Body of pancreas (tissue), 4 donors: Measurements from ENCODE around the gene CLMN. TPM values are rescaled to one million over a fixed set of nuclear protein-coding genes. Genes with fewer than 3 reads are reported as not detected.

ENCODE experiments used
- ATAC-seq: fragments of 150-250 bp; one replicate; pipeline ENCODE4 v1.9.1; 2016
- DNase-seq, 4 donors: peaks; one replicate each; pipeline ENCODE4 v3.0.0-alpha.2; 2019
- H3K27ac ChIP-seq, 4 donors: fragments of 200-600 bp; sonication (generic); 1 replicate in 3 of 4; 2 replicates in 1 of 4; pipeline versions ENCODE4 v1.5.1 to v1.6.1; 2016 to 2019; ENCODE audit warnings: mild to moderate bottlenecking in 1 of 4, mixed read lengths in 1 of 4, moderate library complexity in 1 of 4
- H3K27me3 ChIP-seq, 2 donors: fragments of 200-600 bp; sonication (generic); one replicate each; pipeline ENCODE4 v1.6.0; 2016; ENCODE audit warnings: mild to moderate bottlenecking in 1 of 2
- H3K36me3 ChIP-seq, 2 donors: fragments of 200-600 bp; sonication (generic); replicated peaks in 1 of 2; 2 replicates each; pipeline ENCODE4 v1.5.1; 2016; ENCODE audit warnings: low read depth in 2 of 2; ENCODE audit not compliant: insufficient read depth in 1 of 2
- H3K4me1 ChIP-seq: fragments of 200-600 bp; sonication (generic); one replicate; pipeline ENCODE4 v1.6.0; 2016
- H3K4me3 ChIP-seq, 2 donors: fragments of 200-600 bp; sonication (generic); 1 replicate in 1 of 2; 2 replicates in 1 of 2; pipeline ENCODE4 v1.5.1; 2016 to 2019
- H3K9me3 ChIP-seq, 3 donors: fragments of 200-600 bp; sonication (generic); 1 replicate in 2 of 3; 2 replicates in 1 of 3; pipeline ENCODE4 v1.5.1; 2016
- POLR2A ChIP-seq, 3 donors: fragments of 450-650 bp; IDR thresholded peaks; one replicate each; pipeline ENCODE4 v1.6.1; 2016; ENCODE audit warnings: antibody characterized with exemption in 3 of 3, mild to moderate bottlenecking in 2 of 3
- WGBS, 2 donors: methylation state at CpG; one replicate each; pipeline ENCODE4 v1.1.5; 2017; 5-methylcytosine and 5-hydroxymethylcytosine counted together
- intact Hi-C: fragments of 100-400 bp; cut with DNase I; formaldehyde crosslinking; loops from one replicate; pipeline ENCODE4 v1.15.1; 2023
- total RNA-seq, 2 donors: library from RNA; depleted of rRNA; stranded (reverse); fragments of >200 nt; gene quantifications; one replicate each; pipeline ENCODE4 v1.1.0, GENCODE V29; 2016
- TF ChIP-seq, protein P1 (sequence below), 7 experiments: fragments of 450-650 bp in 4 of 7; fragments of 200-600 bp in 3 of 7; sonication (generic) in 3 of 7; IDR thresholded peaks; one replicate each; pipeline ENCODE4 v1.5.1; 2016 to 2019; ENCODE audit warnings: antibody characterized with exemption in 7 of 7

Gene CLMN
- total RNA-seq, 2 donors from 2014 or later: 53.7 to 54.7 TPM

GRCh38 chr14:95356245-95356869, 36.6 kb upstream of the CLMN start:
- intact Hi-C loops: no loop called here
- no peaks in the 10 kb centered on the region for H3K36me3 ChIP-seq
- H3K27ac ChIP-seq: no peak overlapping the region
- H3K27me3 ChIP-seq: no peaks in the 10 kb centered on the region
- ATAC-seq: no peak
- no peak for DNase-seq
- no peak overlapping the region for H3K4me3 ChIP-seq
- peaks cover 16% of the 10 kb centered on the region for H3K4me1 ChIP-seq
- 84 to 90% methylated on average over 8 to 14 of the region's 14 CpGs for WGBS, 2 donors
- no peak for TF ChIP-seq POLR2A (IDR thresholded peaks at IDR 0.05)
- TF ChIP-seq, protein P1, sequence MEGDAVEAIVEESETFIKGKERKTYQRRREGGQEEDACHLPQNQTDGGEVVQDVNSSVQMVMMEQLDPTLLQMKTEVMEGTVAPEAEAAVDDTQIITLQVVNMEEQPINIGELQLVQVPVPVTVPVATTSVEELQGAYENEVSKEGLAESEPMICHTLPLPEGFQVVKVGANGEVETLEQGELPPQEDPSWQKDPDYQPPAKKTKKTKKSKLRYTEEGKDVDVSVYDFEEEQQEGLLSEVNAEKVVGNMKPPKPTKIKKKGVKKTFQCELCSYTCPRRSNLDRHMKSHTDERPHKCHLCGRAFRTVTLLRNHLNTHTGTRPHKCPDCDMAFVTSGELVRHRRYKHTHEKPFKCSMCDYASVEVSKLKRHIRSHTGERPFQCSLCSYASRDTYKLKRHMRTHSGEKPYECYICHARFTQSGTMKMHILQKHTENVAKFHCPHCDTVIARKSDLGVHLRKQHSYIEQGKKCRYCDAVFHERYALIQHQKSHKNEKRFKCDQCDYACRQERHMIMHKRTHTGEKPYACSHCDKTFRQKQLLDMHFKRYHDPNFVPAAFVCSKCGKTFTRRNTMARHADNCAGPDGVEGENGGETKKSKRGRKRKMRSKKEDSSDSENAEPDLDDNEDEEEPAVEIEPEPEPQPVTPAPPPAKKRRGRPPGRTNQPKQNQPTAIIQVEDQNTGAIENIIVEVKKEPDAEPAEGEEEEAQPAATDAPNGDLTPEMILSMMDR (IDR thresholded peaks at IDR 0.05): no peak
- no peaks in the 10 kb centered on the region for H3K9me3 ChIP-seq

- WGBS, 2 donors: 19 to 32% methylated on average over 3 of the region's 3 CpGs
- TF ChIP-seq, protein P1 (IDR thresholded peaks at IDR 0.05): no peak
- TF ChIP-seq POLR2A (IDR thresholded peaks at IDR 0.05): no peak
- Histone ChIP-seq H3K27ac (peak overlapping the region in 1 of 4 donors; percentile 1), H3K27me3 (no peaks in the 10 kb centered on the region), H3K9me3 (no peaks in the 10 kb centered on the region), H3K4me3 (no peak overlapping the region), H3K36me3 (no peaks in the 10 kb centered on the region), H3K4me1 (peaks cover 7% of the 10 kb centered on the region)
- DNase-seq: no peak
- intact Hi-C loops: no loop called here
- ATAC-seq: peak; percentile 66
Measured at GRCh38 chr14:95355422-95355821, 35.7 kb upstream of the CLMN start.

GRCh38 chr14:95354834-95355233, 35.1 kb upstream of the CLMN start:
- Histone ChIP-seq H3K4me1 (peaks cover under 1% of the 10 kb centered on the region), H3K36me3 (no peaks in the 10 kb centered on the region), H3K4me3 (no peak overlapping the region), H3K9me3 (no peaks in the 10 kb centered on the region), H3K27ac (no peak overlapping the region), H3K27me3 (no peaks in the 10 kb centered on the region)
- DNase-seq: no peak
- no peak for ATAC-seq
- no peak for TF ChIP-seq POLR2A (IDR thresholded peaks at IDR 0.05)
- TF ChIP-seq, protein P1 (IDR thresholded peaks at IDR 0.05): no peak
- intact Hi-C loops: no loop called here

GRCh38 chr14:95353664-95354063, 34.0 kb upstream of the CLMN start:
- Histone ChIP-seq H3K9me3 (no peaks in the 10 kb centered on the region), H3K36me3 (no peaks in the 10 kb centered on the region), H3K4me3 (no peak overlapping the region), H3K4me1 (no peaks in the 10 kb centered on the region), H3K27me3 (no peaks in the 10 kb centered on the region), H3K27ac (no peak overlapping the region)
- ATAC-seq: no peak
- TF ChIP-seq POLR2A (IDR thresholded peaks at IDR 0.05): no peak
- TF ChIP-seq, protein P1 (IDR thresholded peaks at IDR 0.05): no peak
- intact Hi-C loops: no loop called here
- no peak for DNase-seq
- 66 to 88% methylated on average over 7 to 9 of the region's 9 CpGs for WGBS, 2 donors

GRCh38 chr14:95353007-95353406, 33.3 kb upstream of the CLMN start:
- no peaks in the 10 kb centered on the region for H3K4me1 ChIP-seq
- H3K36me3 ChIP-seq: no peaks in the 10 kb centered on the region
- H3K27ac ChIP-seq: no peak overlapping the region
- H3K27me3 ChIP-seq: no peaks in the 10 kb centered on the region
- 94% methylated on average over 1 of the region's 1 CpG for WGBS, 2 donors
- H3K4me3 ChIP-seq: no peak overlapping the region
- TF ChIP-seq, protein P1 (IDR thresholded peaks at IDR 0.05): no peak
- no peak for TF ChIP-seq POLR2A (IDR thresholded peaks at IDR 0.05)
- intact Hi-C loops: no loop called here
- H3K9me3 ChIP-seq: no peaks in the 10 kb centered on the region
- DNase-seq: no peak
- ATAC-seq: no peak
